Spleen (tissue), 7 donors: Measurements from ENCODE around the gene ZNRF2.

Experiments
- CTCF ChIP-seq, 11 experiments: fragments of 200-600 bp in 7 of 11; fragments of 450-650 bp in 4 of 11; sonication (generic) in 4 of 11; IDR thresholded peaks in 8 of 11; conservative IDR thresholded peaks in 3 of 11; 1 replicate in 7 of 11; 2 replicates in 4 of 11; pipeline versions ENCODE4 v1.4.0 to v1.8.0; 2016 to 2021; ENCODE audit warnings: antibody characterized with exemption in 11 of 11, inconsistent platforms in 4 of 11, mild to moderate bottlenecking in 1 of 11
- POLR2A ChIP-seq, 3 donors: fragments of 450-650 bp; IDR thresholded peaks; one replicate each; pipeline ENCODE4 v1.5.1; 2017; ENCODE audit warnings: antibody characterized with exemption in 3 of 3, mild to moderate bottlenecking in 1 of 3
- donor health status: DM: no; HTN: no; CAD: no; lungs with moderate emphysema.
- donor health status: DM: no; HTN: no; CAD: no.
- donor health status: DM: no; HTN: no; CAD: no.

GRCh38 chr7:30369879-30370278 is 85.5 kb downstream of the ZNRF2 start:
- TF ChIP-seq CTCF (IDR thresholded peaks at IDR 0.05 in 8 of 11, conservative IDR thresholded peaks at IDR 0.05 in 3 of 11) (no peak), POLR2A (IDR thresholded peaks at IDR 0.05) (no peak)
